K562 (cell line): ENCODE data around the gene PRKAG2. TPM values are rescaled to one million over a fixed set of nuclear protein-coding genes. Genes with fewer than 3 reads are reported as not detected.

ENCODE experiments used
- CHD7 ChIP-seq: fragments of 200-600 bp; sonication (generic); IDR thresholded peaks from one replicate; pipeline ENCODE4 v1.6.1; 2012; ENCODE audit warnings: mild to moderate bottlenecking, low read depth, low read length, inconsistent platforms
- RBBP5 ChIP-seq: fragments of 200-600 bp; sonication (generic); IDR thresholded peaks from 2 replicates; pipeline ENCODE4 v1.6.1; 2012; ENCODE audit warnings: borderline replicate concordance, mild to moderate bottlenecking, low read length, control low read depth, inconsistent platforms; ENCODE audit not compliant: insufficient read depth, poor library complexity, severe bottlenecking
- RERE ChIP-seq: sonication (generic); formaldehyde crosslinking; IDR thresholded peaks from 2 replicates; pipeline ENCODE4 v1.8.0; 2023; ENCODE audit warnings: missing genetic modification reagents, mild to moderate bottlenecking, borderline replicate concordance
- THRB ChIP-seq: fragments of 450-650 bp; formaldehyde crosslinking; conservative IDR thresholded peaks from 2 replicates; pipeline ENCODE4 v1.4.0; 2022; ENCODE audit warnings: mild to moderate bottlenecking, missing genetic modification characterization
- YY1 ChIP-seq, 3 experiments: IDR thresholded peaks; 2 replicates each; pipeline ENCODE4 v1.6.1; 2011; ENCODE audit warnings: low read length in 2 of 3, mild to moderate bottlenecking in 2 of 3, moderate library complexity in 2 of 3, borderline replicate concordance in 1 of 3, control low read depth in 1 of 3, low read depth in 1 of 3; ENCODE audit not compliant: insufficient read depth in 3 of 3, insufficient replicate concordance in 2 of 3, control insufficient read depth in 1 of 3, insufficient read length in 1 of 3; ENCODE audit errors: extremely low read depth in 1 of 3
- polyA plus RNA-seq, 8 experiments: library from polyadenylated mRNA; depleted of rRNA in 4 of 8; stranded (reverse) in 5 of 8; unstranded in 3 of 8; fragments of >200 nt; fragmentation: Nextera tagmentation in 2 of 8; fragmentation: Illumina TruSeq in 1 of 8; extraction: Ambion mirVana in 2 of 8; extraction: Trizol in 1 of 8; gene quantifications; 2 replicates each; pipeline versions ENCODE4 v1.2.1 to v1.2.3, GENCODE V29; 2011 to 2014; ENCODE audit warnings: inconsistent platforms in 1 of 8, missing spikeins in 1 of 8
- total RNA-seq, 7 experiments: library from RNA; depleted of rRNA in 6 of 7; stranded (reverse); fragments of >200 nt in 6 of 7; fragmentation: Illumina TruSeq in 2 of 7; extraction: Trizol in 2 of 7; gene quantifications; 2 replicates each; pipeline versions ENCODE4 v1.2.1 to v1.2.3, GENCODE V29; 2011 to 2021; ENCODE audit warnings: low replicate concordance in 1 of 7

PRKAG2 gene
- total and polyA plus RNA-seq, 9 of the 15 experiments (the other 6 are each of a cell fraction or from before 2014, with no cell fraction given) = 0.99 to 5.6 (median 3.3) TPM

GRCh38 chr7:151518105-151518946, 358.6 kb downstream of the PRKAG2 start (continued):
- peak; percentile 33 for TF ChIP-seq RBBP5
- no peak for TF ChIP-seq CHD7
- TF ChIP-seq RERE (CRISPR knock-in tag) = 0 out of 2 replicates have a peak, but pooled peaks have one; percentile 55
- no peak for TF ChIP-seq YY1 (IDR thresholded peaks at IDR 0.05; ENCODE audit: borderline replicate concordance in 1 of 3, control insufficient read depth in 1 of 3, extremely low read depth in 1 of 3, insufficient read depth in 3 of 3, insufficient read length in 1 of 3, insufficient replicate concordance in 2 of 3, low read depth in 1 of 3, low read length in 2 of 3)
- 0 out of 2 replicates have a peak, but pooled peaks have one; percentile 27 for TF ChIP-seq THRB
